Measurements from ENCODE around the gene NUFIP2. TPM values are rescaled to one million over a fixed set of nuclear protein-coding genes. Genes with fewer than 3 reads are reported as not detected.

The NUFIP2 gene
- total and polyA plus RNA-seq, 2 donors (not counting 3 experiments of a cell fraction or from before 2014, with no cell fraction given), result 27.2 to 51.1 TPM

DNA sequence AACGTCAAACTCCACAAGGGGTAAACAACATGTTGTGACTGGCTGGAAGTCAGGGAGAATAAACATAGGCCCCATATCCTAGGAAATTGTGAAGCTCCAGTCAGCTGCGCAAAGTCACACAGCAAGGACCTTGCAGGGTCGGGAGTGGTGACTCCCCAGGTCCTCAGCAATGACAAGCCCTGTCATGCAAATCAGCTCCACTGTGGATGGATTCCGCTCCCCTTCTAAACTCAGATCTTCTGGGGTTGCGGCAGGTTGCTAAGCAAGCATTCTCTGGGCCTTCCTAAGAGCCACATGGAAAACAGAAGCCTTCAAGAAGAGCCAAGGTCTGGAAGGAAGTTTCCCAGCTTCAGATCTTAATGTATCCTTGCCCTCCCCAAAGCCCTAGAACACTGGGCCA is 84.9 kb downstream of the NUFIP2 start:
- ChIA-PET CTCF (interaction anchor here (0.7 to 7.2 kb wide), 7 partner anchors 8 to 77 kb away, joined by 3 to 59 read pairs (median 4); partner anchors contain the start of gene MYO18A), POLR2A (no interaction called here)
- dilution Hi-C loops (cut with MboI; ENCODE audit: extremely low pct_ligation_motif_present, low sequenced_read_pairs), result no loop called here
- FAIRE-seq, result no peak
- peaks cover 0 to 2% of the 10 kb centered on the region in 2 experiments for H3K27me3 ChIP-seq (ENCODE audit: control insufficient read depth in 2 of 2, insufficient read depth in 2 of 2, low read length in 2 of 2)
- H4K20me1 ChIP-seq (replicated peaks; ENCODE audit: control insufficient read depth, extremely low read depth, insufficient read depth, low read length), result no peaks in the 10 kb centered on the region
- H3K9me3 ChIP-seq (replicated peaks; ENCODE audit: control insufficient read depth, insufficient read depth, low read length), result no peaks in the 10 kb centered on the region
- peaks cover 7% of the 10 kb centered on the region for H3K4me1 ChIP-seq (ENCODE audit: control insufficient read depth, extremely low read depth, insufficient read depth, low read length)
- no peak overlapping the region for H3K9ac ChIP-seq (replicated peaks; ENCODE audit: extremely low read depth, insufficient read depth, low read length)
- no peaks in the 10 kb centered on the region for H3K36me3 ChIP-seq (ENCODE audit: control insufficient read depth in 2 of 2, extremely low read depth in 1 of 2, insufficient read depth in 2 of 2, low read length in 2 of 2)
- no peak overlapping the region for H3K27ac ChIP-seq (ENCODE audit: insufficient read depth, low read depth, low read length)
- H3K4me3 ChIP-seq (replicated peaks in 1 of 3; ENCODE audit: insufficient read depth in 1 of 3, low read depth in 1 of 3, low read length in 3 of 3), result no peak overlapping the region
- TF ChIP-seq POLR2AphosphoS5 (IDR thresholded peaks at IDR 0.05; ENCODE audit: insufficient read depth, low read depth, low read length) (no peak), GATA2 (IDR thresholded peaks at IDR 0.05; ENCODE audit: insufficient read depth, insufficient read length, low read depth, low read length) (no peak), JUN (IDR thresholded peaks at IDR 0.05; ENCODE audit: borderline replicate concordance, insufficient read depth, insufficient read length, low read depth) (no peak)
- BruUV-seq (replicated peaks), result no TSS peak
- H3K79me2 ChIP-seq (ENCODE audit: control insufficient read depth, insufficient read depth, low read length), result no peaks in the 10 kb centered on the region
- no peak overlapping the region for H2AFZ ChIP-seq (ENCODE audit: low read depth, low read length)
- H3K4me2 ChIP-seq (ENCODE audit: insufficient read depth, low read length), result no peak overlapping the region
- H3K9me1 ChIP-seq (replicated peaks; ENCODE audit: control insufficient read depth, extremely low read depth, insufficient read depth, low read length), result no peaks in the 10 kb centered on the region
- no peak for DNase-seq (ENCODE audit: low read depth, low spot score)
- intact Hi-C loops (cut with micrococcal nuclease), result no loop called here

DNA sequence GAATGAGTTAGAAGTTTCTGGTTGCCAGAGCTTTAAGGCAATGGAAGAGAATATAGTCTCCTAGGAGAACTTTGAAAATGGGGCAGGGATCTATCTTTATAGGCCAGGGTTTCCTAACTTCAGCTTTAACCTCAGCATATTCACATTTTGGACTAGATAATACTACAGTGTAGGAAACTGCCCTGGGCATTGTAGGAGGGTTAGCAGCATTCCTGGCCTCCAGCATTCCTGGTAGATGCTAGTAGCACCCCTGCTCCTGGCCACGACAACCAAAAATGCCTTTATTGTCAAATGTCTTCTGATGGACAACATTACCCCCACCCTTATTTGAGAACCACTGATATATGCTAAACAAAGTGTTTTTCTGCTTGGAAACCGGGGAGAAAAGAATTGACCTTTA is 86.0 kb downstream of the NUFIP2 start:
- Histone ChIP-seq H3K79me2 (ENCODE audit: control insufficient read depth, insufficient read depth, low read length) (no peaks in the 10 kb centered on the region), H3K27me3 (ENCODE audit: control insufficient read depth in 2 of 2, insufficient read depth in 2 of 2, low read length in 2 of 2) (peaks cover 0 to 2% of the 10 kb centered on the region in 2 experiments), H3K4me1 (ENCODE audit: control insufficient read depth, extremely low read depth, insufficient read depth, low read length) (peaks cover 7% of the 10 kb centered on the region), H3K4me3 (replicated peaks in 1 of 3; ENCODE audit: insufficient read depth in 1 of 3, low read depth in 1 of 3, low read length in 3 of 3) (no peak overlapping the region), H2AFZ (ENCODE audit: low read depth, low read length) (no peak overlapping the region), H3K36me3 (ENCODE audit: control insufficient read depth in 2 of 2, extremely low read depth in 1 of 2, insufficient read depth in 2 of 2, low read length in 2 of 2) (no peaks in the 10 kb centered on the region), H3K9ac (replicated peaks; ENCODE audit: extremely low read depth, insufficient read depth, low read length) (no peak overlapping the region), H4K20me1 (replicated peaks; ENCODE audit: control insufficient read depth, extremely low read depth, insufficient read depth, low read length) (no peaks in the 10 kb centered on the region), H3K9me1 (replicated peaks; ENCODE audit: control insufficient read depth, extremely low read depth, insufficient read depth, low read length) (no peaks in the 10 kb centered on the region), H3K4me2 (ENCODE audit: insufficient read depth, low read length) (no peak overlapping the region), H3K9me3 (replicated peaks; ENCODE audit: control insufficient read depth, insufficient read depth, low read length) (no peaks in the 10 kb centered on the region), H3K27ac (ENCODE audit: insufficient read depth, low read depth, low read length) (no peak overlapping the region)
- TF ChIP-seq MYC (IDR thresholded peaks at IDR 0.05; ENCODE audit: low read depth, low read length) (no peak), GATA2 (IDR thresholded peaks at IDR 0.05; ENCODE audit: insufficient read depth, insufficient read length, low read depth, low read length) (no peak), FOS (IDR thresholded peaks at IDR 0.05; ENCODE audit: borderline replicate concordance, insufficient read depth, low read length) (no peak), EZH2 (IDR thresholded peaks at IDR 0.05; ENCODE audit: borderline replicate concordance, low read depth, low read length, severe bottlenecking) (no peak), POLR2A (IDR thresholded peaks at IDR 0.05; ENCODE audit: low read depth, low read length) (no peak), POLR2AphosphoS5 (IDR thresholded peaks at IDR 0.05; ENCODE audit: insufficient read depth, low read depth, low read length) (no peak), JUN (IDR thresholded peaks at IDR 0.05; ENCODE audit: borderline replicate concordance, insufficient read depth, insufficient read length, low read depth) (no peak)
- TF ChIP-seq, protein P1, sequence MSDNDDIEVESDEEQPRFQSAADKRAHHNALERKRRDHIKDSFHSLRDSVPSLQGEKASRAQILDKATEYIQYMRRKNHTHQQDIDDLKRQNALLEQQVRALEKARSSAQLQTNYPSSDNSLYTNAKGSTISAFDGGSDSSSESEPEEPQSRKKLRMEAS (IDR thresholded peaks at IDR 0.05; ENCODE audit: insufficient read depth, insufficient read length), result no peak
- TF ChIP-seq, protein P2, sequence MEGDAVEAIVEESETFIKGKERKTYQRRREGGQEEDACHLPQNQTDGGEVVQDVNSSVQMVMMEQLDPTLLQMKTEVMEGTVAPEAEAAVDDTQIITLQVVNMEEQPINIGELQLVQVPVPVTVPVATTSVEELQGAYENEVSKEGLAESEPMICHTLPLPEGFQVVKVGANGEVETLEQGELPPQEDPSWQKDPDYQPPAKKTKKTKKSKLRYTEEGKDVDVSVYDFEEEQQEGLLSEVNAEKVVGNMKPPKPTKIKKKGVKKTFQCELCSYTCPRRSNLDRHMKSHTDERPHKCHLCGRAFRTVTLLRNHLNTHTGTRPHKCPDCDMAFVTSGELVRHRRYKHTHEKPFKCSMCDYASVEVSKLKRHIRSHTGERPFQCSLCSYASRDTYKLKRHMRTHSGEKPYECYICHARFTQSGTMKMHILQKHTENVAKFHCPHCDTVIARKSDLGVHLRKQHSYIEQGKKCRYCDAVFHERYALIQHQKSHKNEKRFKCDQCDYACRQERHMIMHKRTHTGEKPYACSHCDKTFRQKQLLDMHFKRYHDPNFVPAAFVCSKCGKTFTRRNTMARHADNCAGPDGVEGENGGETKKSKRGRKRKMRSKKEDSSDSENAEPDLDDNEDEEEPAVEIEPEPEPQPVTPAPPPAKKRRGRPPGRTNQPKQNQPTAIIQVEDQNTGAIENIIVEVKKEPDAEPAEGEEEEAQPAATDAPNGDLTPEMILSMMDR (IDR thresholded peaks at IDR 0.05; ENCODE audit: extremely low read depth in 1 of 2, insufficient read depth in 1 of 2, low read depth in 1 of 2, low read length in 2 of 2), result no peak
- FAIRE-seq (no peak), DNase-seq (ENCODE audit: low read depth, low spot score) (no peak)
- BruUV-seq (replicated peaks), result no TSS peak
- POLR2A ChIA-PET, result no interaction called here
- CTCF ChIA-PET, result interaction anchor here (0.9 to 7.2 kb wide), 8 partner anchors 11 to 84 kb away, joined by 3 to 59 read pairs (median 6); partner anchors contain the start of gene MYO18A
- intact Hi-C loops (cut with micrococcal nuclease) (no loop called here), dilution Hi-C loops (cut with MboI; ENCODE audit: extremely low pct_ligation_motif_present, low sequenced_read_pairs) (no loop called here)
